Trophoblast cell (in vitro differentiated cells and primary cell): Measurements from ENCODE around the gene SLC6A8.

Experiments used
- DNase-seq, 2 donors: peaks; one replicate each; pipeline ENCODE4 v3.0.0-alpha.2; 2016
- H2AFZ ChIP-seq: 2 replicates; pipeline ENCODE4 v1.6.1; 2013; ENCODE audit warnings: low read length, moderate library complexity, mild to moderate bottlenecking; ENCODE audit not compliant: insufficient read depth, poor library complexity
- H2AK5ac ChIP-seq: 2 replicates; pipeline ENCODE4 v1.6.1; 2013; ENCODE audit warnings: mild to moderate bottlenecking, low read length
- H2BK120ac ChIP-seq: 2 replicates; pipeline ENCODE4 v1.6.1; 2013; ENCODE audit warnings: low read length, mild to moderate bottlenecking, moderate library complexity; ENCODE audit not compliant: insufficient read depth, poor library complexity
- H2BK12ac ChIP-seq: 2 replicates; pipeline ENCODE4 v1.6.1; 2013; ENCODE audit warnings: mild to moderate bottlenecking, low read length, moderate library complexity
- H2BK5ac ChIP-seq: 2 replicates; pipeline ENCODE4 v1.6.1; 2013; ENCODE audit warnings: low read length, low read depth, moderate library complexity, mild to moderate bottlenecking; ENCODE audit not compliant: poor library complexity
- H3K14ac ChIP-seq: 2 replicates; pipeline ENCODE4 v1.6.1; 2013; ENCODE audit warnings: mild to moderate bottlenecking, low read length
- H3K18ac ChIP-seq: 2 replicates; pipeline ENCODE4 v1.6.1; 2013; ENCODE audit warnings: mild to moderate bottlenecking, low read length
- H3K23ac ChIP-seq: 2 replicates; pipeline ENCODE4 v1.6.1; 2013; ENCODE audit warnings: low read length
- H3K27ac ChIP-seq: 2 replicates; pipeline ENCODE4 v1.5.1; 2013; ENCODE audit warnings: low read depth, mild to moderate bottlenecking, inconsistent platforms, low read length, moderate library complexity
- H3K27me3 ChIP-seq: 2 replicates; pipeline ENCODE4 v1.6.1; 2013; ENCODE audit warnings: inconsistent platforms, mild to moderate bottlenecking, low read length, moderate library complexity; ENCODE audit not compliant: insufficient read depth
- H3K36me3 ChIP-seq, 2 experiments: 1 replicate in 1 of 2; 2 replicates in 1 of 2; pipeline ENCODE4 v1.6.1; 2013; ENCODE audit warnings: low read length in 2 of 2, mild to moderate bottlenecking in 2 of 2, moderate library complexity in 1 of 2; ENCODE audit not compliant: insufficient read depth in 2 of 2, control insufficient read depth in 1 of 2
- H3K4ac ChIP-seq: 2 replicates; pipeline ENCODE4 v1.6.1; 2013; ENCODE audit warnings: low read depth, mild to moderate bottlenecking, low read length, moderate library complexity
- H3K4me1 ChIP-seq, 2 experiments: 1 replicate in 1 of 2; 2 replicates in 1 of 2; pipeline ENCODE4 v1.6.1; 2013; ENCODE audit warnings: low read length in 2 of 2, mild to moderate bottlenecking in 2 of 2, moderate library complexity in 1 of 2; ENCODE audit not compliant: insufficient read depth in 2 of 2, control insufficient read depth in 1 of 2
- H3K4me2 ChIP-seq: 2 replicates; pipeline ENCODE4 v1.6.1; 2013; ENCODE audit warnings: inconsistent platforms, mild to moderate bottlenecking, low read length, moderate library complexity
- H3K4me3 ChIP-seq: 2 replicates; pipeline ENCODE4 v1.5.1; 2013; ENCODE audit warnings: mild to moderate bottlenecking, low read depth, low read length, inconsistent platforms
- H3K79me1 ChIP-seq: one replicate; pipeline ENCODE4 v1.6.1; 2013; ENCODE audit warnings: low read length
- H3K79me2 ChIP-seq: 2 replicates; pipeline ENCODE4 v1.6.1; 2013; ENCODE audit warnings: low read length, mild to moderate bottlenecking; ENCODE audit not compliant: control insufficient read depth, insufficient read depth, poor library complexity
- H3K9ac ChIP-seq: 2 replicates; pipeline ENCODE4 v1.6.1; 2013; ENCODE audit warnings: mild to moderate bottlenecking, low read length
- H3K9me3 ChIP-seq: 2 replicates; pipeline ENCODE4 v1.6.1; 2013; ENCODE audit warnings: low read depth, mild to moderate bottlenecking, control low read depth, inconsistent platforms, low read length; ENCODE audit not compliant: insufficient read depth
- H4K12ac ChIP-seq: 2 replicates; pipeline ENCODE4 v1.6.1; 2013; ENCODE audit warnings: low read depth, mild to moderate bottlenecking, low read length, moderate library complexity
- H4K8ac ChIP-seq: 2 replicates; pipeline ENCODE4 v1.6.1; 2013; ENCODE audit warnings: low read depth, mild to moderate bottlenecking, low read length, moderate library complexity
- H4K91ac ChIP-seq: one replicate; pipeline ENCODE4 v1.6.1; 2013; ENCODE audit warnings: low read depth, mild to moderate bottlenecking, low read length, moderate library complexity
- WGBS: extraction: QIAGEN DNeasy Blood & Tissue Kit; methylation state at CpG from one replicate; pipeline ENCODE4 v1.1.7; 2013; ENCODE audit warnings: missing lambda C conversion rate; ENCODE audit not compliant: insufficient read length, insufficient coverage; ENCODE audit errors: extremely low coverage; 5-methylcytosine and 5-hydroxymethylcytosine counted together

The SLC6A8 gene

GRCh38 chrX:153685156-153685536 lies 2.6 kb upstream of the SLC6A8 start:
- Histone ChIP-seq H2AK5ac (no peak overlapping the region), H3K9ac (no peak overlapping the region), H3K27me3 (no peaks in the 10 kb centered on the region), H2AFZ (no peak overlapping the region), H4K91ac (no peak overlapping the region), H2BK12ac (no peak overlapping the region), H3K79me2 (no peaks in the 10 kb centered on the region), H3K18ac (no peak overlapping the region), H3K9me3 (peaks cover 2% of the 10 kb centered on the region), H3K79me1 (peaks cover 3% of the 10 kb centered on the region), H3K23ac (no peak overlapping the region), H3K4me1 (peaks cover 12 to 17% of the 10 kb centered on the region in 2 experiments), H3K4me2 (peak overlapping the region; percentile 36), H3K4ac (no peak overlapping the region), H3K27ac (no peak overlapping the region), H2BK5ac (no peak overlapping the region), H3K4me3 (no peak overlapping the region), H4K8ac (peak overlapping the region; percentile 4), H3K14ac (no peak overlapping the region), H2BK120ac (no peak overlapping the region), H3K36me3 (no peaks in the 10 kb centered on the region), H4K12ac (no peak overlapping the region)
- DNase-seq, result no peak
- WGBS, result no CpG with 5 or more reads among the region's 21 CpGs

- Histone ChIP-seq H3K4me1 (peaks cover 12 to 17% of the 10 kb centered on the region in 2 experiments), H3K79me2 (no peaks in the 10 kb centered on the region), H3K4me3 (no peak overlapping the region), H3K23ac (no peak overlapping the region), H3K14ac (peak overlapping the region; percentile 33), H4K8ac (no peak overlapping the region), H2AFZ (no peak overlapping the region), H3K4ac (no peak overlapping the region), H2BK120ac (no peak overlapping the region), H3K27ac (no peak overlapping the region), H3K4me2 (no peak overlapping the region), H3K9me3 (peaks cover 2% of the 10 kb centered on the region), H3K27me3 (no peaks in the 10 kb centered on the region), H4K91ac (peak overlapping the region; percentile 21), H4K12ac (no peak overlapping the region), H3K36me3 (no peaks in the 10 kb centered on the region), H3K79me1 (peaks cover 3% of the 10 kb centered on the region), H3K9ac (no peak overlapping the region), H2BK12ac (peak overlapping the region; percentile 53), H2AK5ac (peak overlapping the region; percentile 39), H2BK5ac (no peak overlapping the region), H3K18ac (no peak overlapping the region)
- no peak for DNase-seq
- no CpG with 5 or more reads among the region's 24 CpGs for WGBS
Observed at GRCh38 chrX:153685751-153686696, 1.7 kb upstream of the SLC6A8 start.

- no peak overlapping the region for H4K12ac ChIP-seq
- no peak overlapping the region for H3K23ac ChIP-seq
- H3K27me3 ChIP-seq, result no peaks in the 10 kb centered on the region
Observed at GRCh38 chrX:153686711-153687110, 1.0 kb upstream of the SLC6A8 start.

GRCh38 chrX:153688071-153688470 lies 345 bp downstream of the SLC6A8 start:
- no peak overlapping the region for H3K9ac ChIP-seq
- no peak overlapping the region for H3K23ac ChIP-seq
- H3K27me3 ChIP-seq, result no peaks in the 10 kb centered on the region
- H3K36me3 ChIP-seq, result peaks cover 0 to 5% of the 10 kb centered on the region in 2 experiments
- H3K4me3 ChIP-seq, result no peak overlapping the region
- no peak overlapping the region for H3K27ac ChIP-seq
- no peak overlapping the region for H4K8ac ChIP-seq
- no peak overlapping the region for H3K18ac ChIP-seq
- no peak overlapping the region for H3K14ac ChIP-seq
- H3K79me1 ChIP-seq, result peaks cover 3% of the 10 kb centered on the region
- peaks cover 12 to 17% of the 10 kb centered on the region in 2 experiments for H3K4me1 ChIP-seq
- H3K4me2 ChIP-seq, result peak overlapping the region; percentile 39
- peaks cover 2% of the 10 kb centered on the region for H3K9me3 ChIP-seq
- H2AFZ ChIP-seq, result no peak overlapping the region
- no peak overlapping the region for H2AK5ac ChIP-seq
- H4K12ac ChIP-seq, result no peak overlapping the region
- H4K91ac ChIP-seq, result no peak overlapping the region
- no CpG with 5 or more reads among the region's 69 CpGs for WGBS
- H2BK120ac ChIP-seq, result no peak overlapping the region
- no peak overlapping the region for H3K4ac ChIP-seq
- H2BK5ac ChIP-seq, result no peak overlapping the region
- DNase-seq, result no peak
- H2BK12ac ChIP-seq, result no peak overlapping the region
- H3K79me2 ChIP-seq, result no peaks in the 10 kb centered on the region

More at GRCh38 chrX:153686711-153687110, 1.0 kb upstream of the SLC6A8 start:
- Histone ChIP-seq H3K79me2 (no peaks in the 10 kb centered on the region), H4K8ac (peak overlapping the region; percentile 1), H2BK5ac (no peak overlapping the region), H2BK120ac (no peak overlapping the region), H3K14ac (no peak overlapping the region), H2BK12ac (no peak overlapping the region), H3K4me3 (no peak overlapping the region), H3K4me2 (no peak overlapping the region), H3K36me3 (peaks cover 0 to 3% of the 10 kb centered on the region in 2 experiments), H3K9me3 (peaks cover 2% of the 10 kb centered on the region), H3K27ac (no peak overlapping the region), H2AK5ac (no peak overlapping the region), H2AFZ (no peak overlapping the region), H3K4ac (no peak overlapping the region), H3K9ac (no peak overlapping the region), H4K91ac (no peak overlapping the region), H3K18ac (no peak overlapping the region), H3K79me1 (peaks cover 3% of the 10 kb centered on the region), H3K4me1 (peaks cover 12 to 17% of the 10 kb centered on the region in 2 experiments)
- WGBS, result no CpG with 5 or more reads among the region's 9 CpGs
- DNase-seq, result no peak
